ENCODE data around the gene NAPSA. TPM values are rescaled to one million over a fixed set of nuclear protein-coding genes. Genes with fewer than 3 reads are reported as not detected.
A peak's percentile ranks its signal among the peaks of the same experiment; 100 is the strongest.

The NAPSA gene
- total and polyA plus RNA-seq, 9 of the 15 experiments (the other 6 are each of a cell fraction or from before 2014, with no cell fraction given): 0.25 to 1.9 (median 0.69) TPM

- TF ChIP-seq, protein P1, sequence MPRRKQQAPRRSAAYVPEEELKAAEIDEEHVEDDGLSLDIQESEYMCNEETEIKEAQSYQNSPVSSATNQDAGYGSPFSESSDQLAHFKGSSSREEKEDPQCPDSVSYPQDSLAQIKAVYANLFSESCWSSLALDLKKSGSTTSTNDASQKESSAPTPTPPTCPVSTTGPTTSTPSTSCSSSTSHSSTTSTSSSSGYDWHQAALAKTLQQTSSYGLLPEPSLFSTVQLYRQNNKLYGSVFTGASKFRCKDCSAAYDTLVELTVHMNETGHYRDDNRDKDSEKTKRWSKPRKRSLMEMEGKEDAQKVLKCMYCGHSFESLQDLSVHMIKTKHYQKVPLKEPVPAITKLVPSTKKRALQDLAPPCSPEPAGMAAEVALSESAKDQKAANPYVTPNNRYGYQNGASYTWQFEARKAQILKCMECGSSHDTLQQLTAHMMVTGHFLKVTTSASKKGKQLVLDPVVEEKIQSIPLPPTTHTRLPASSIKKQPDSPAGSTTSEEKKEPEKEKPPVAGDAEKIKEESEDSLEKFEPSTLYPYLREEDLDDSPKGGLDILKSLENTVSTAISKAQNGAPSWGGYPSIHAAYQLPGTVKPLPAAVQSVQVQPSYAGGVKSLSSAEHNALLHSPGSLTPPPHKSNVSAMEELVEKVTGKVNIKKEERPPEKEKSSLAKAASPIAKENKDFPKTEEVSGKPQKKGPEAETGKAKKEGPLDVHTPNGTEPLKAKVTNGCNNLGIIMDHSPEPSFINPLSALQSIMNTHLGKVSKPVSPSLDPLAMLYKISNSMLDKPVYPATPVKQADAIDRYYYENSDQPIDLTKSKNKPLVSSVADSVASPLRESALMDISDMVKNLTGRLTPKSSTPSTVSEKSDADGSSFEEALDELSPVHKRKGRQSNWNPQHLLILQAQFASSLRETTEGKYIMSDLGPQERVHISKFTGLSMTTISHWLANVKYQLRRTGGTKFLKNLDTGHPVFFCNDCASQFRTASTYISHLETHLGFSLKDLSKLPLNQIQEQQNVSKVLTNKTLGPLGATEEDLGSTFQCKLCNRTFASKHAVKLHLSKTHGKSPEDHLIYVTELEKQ (CRISPR knock-in tag; IDR thresholded peaks at IDR 0.05): no peak
- TF ChIP-seq SMARCA4 (IDR thresholded peaks at IDR 0.05): 0 out of 2 replicates have a peak, but pooled peaks have one; percentile 26
- TF ChIP-seq PTTG1 (tag; IDR thresholded peaks at IDR 0.05; ENCODE audit: low read depth): no peak
- TF ChIP-seq EZH2 (IDR thresholded peaks at IDR 0.05; ENCODE audit: borderline replicate concordance, low read depth, low read length): no peak
- TF ChIP-seq RBM14 (IDR thresholded peaks at IDR 0.05; ENCODE audit: borderline replicate concordance, insufficient read depth, low read depth, low read length): no peak
- TF ChIP-seq SIRT6 (IDR thresholded peaks at IDR 0.05; ENCODE audit: low read depth, low read length): no peak
- TF ChIP-seq MCM7 (IDR thresholded peaks at IDR 0.05): no peak
- TF ChIP-seq ARNT (IDR thresholded peaks at IDR 0.05): no peak
- TF ChIP-seq, protein P2, sequence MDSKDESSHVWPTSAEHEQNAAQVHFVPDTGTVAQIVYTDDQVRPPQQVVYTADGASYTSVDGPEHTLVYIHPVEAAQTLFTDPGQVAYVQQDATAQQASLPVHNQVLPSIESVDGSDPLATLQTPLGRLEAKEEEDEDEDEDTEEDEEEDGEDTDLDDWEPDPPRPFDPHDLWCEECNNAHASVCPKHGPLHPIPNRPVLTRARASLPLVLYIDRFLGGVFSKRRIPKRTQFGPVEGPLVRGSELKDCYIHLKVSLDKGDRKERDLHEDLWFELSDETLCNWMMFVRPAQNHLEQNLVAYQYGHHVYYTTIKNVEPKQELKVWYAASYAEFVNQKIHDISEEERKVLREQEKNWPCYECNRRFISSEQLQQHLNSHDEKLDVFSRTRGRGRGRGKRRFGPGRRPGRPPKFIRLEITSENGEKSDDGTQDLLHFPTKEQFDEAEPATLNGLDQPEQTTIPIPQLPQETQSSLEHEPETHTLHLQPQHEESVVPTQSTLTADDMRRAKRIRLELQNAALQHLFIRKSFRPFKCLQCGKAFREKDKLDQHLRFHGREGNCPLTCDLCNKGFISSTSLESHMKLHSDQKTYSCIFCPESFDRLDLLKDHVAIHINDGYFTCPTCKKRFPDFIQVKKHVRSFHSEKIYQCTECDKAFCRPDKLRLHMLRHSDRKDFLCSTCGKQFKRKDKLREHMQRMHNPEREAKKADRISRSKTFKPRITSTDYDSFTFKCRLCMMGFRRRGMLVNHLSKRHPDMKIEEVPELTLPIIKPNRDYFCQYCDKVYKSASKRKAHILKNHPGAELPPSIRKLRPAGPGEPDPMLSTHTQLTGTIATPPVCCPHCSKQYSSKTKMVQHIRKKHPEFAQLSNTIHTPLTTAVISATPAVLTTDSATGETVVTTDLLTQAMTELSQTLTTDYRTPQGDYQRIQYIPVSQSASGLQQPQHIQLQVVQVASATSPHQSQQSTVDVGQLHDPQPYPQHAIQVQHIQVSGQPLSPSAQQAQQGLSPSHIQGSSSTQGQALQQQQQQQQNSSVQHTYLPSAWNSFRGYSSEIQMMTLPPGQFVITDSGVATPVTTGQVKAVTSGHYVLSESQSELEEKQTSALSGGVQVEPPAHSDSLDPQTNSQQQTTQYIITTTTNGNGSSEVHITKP (IDR thresholded peaks at IDR 0.05; ENCODE audit: partially characterized antibody): peak; percentile 27
- TF ChIP-seq XRCC3 (IDR thresholded peaks at IDR 0.05): no peak
- no peak for TF ChIP-seq THAP7 (CRISPR knock-in tag; IDR thresholded peaks at IDR 0.05)
- TF ChIP-seq ZNF224 (CRISPR knock-in tag; IDR thresholded peaks at IDR 0.05): no peak
- no peak for TF ChIP-seq GTF2F1 (IDR thresholded peaks at IDR 0.05; ENCODE audit: low read depth, low read length)
- no peak for TF ChIP-seq ZNF140 (CRISPR knock-in tag; IDR thresholded peaks at IDR 0.05)
- no peak for TF ChIP-seq TRIM25 (IDR thresholded peaks at IDR 0.05; ENCODE audit: borderline replicate concordance)
- no peak for TF ChIP-seq ZBTB8A (IDR thresholded peaks at IDR 0.05; ENCODE audit: partially characterized antibody)
- TF ChIP-seq NFXL1 (CRISPR knock-in tag; IDR thresholded peaks at IDR 0.05): no peak
- TF ChIP-seq, protein P3, sequence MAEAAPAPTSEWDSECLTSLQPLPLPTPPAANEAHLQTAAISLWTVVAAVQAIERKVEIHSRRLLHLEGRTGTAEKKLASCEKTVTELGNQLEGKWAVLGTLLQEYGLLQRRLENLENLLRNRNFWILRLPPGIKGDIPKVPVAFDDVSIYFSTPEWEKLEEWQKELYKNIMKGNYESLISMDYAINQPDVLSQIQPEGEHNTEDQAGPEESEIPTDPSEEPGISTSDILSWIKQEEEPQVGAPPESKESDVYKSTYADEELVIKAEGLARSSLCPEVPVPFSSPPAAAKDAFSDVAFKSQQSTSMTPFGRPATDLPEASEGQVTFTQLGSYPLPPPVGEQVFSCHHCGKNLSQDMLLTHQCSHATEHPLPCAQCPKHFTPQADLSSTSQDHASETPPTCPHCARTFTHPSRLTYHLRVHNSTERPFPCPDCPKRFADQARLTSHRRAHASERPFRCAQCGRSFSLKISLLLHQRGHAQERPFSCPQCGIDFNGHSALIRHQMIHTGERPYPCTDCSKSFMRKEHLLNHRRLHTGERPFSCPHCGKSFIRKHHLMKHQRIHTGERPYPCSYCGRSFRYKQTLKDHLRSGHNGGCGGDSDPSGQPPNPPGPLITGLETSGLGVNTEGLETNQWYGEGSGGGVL (CRISPR knock-in tag; IDR thresholded peaks at IDR 0.05): no peak
Measured at GRCh38 chr19:50333235-50333736, 32.2 kb downstream of the NAPSA start (continued).

Data from K562 (cell line).